ENCODE data around the gene PSMG3.
A peak's percentile ranks its signal among the peaks of the same experiment; 100 is the strongest.

DNA sequence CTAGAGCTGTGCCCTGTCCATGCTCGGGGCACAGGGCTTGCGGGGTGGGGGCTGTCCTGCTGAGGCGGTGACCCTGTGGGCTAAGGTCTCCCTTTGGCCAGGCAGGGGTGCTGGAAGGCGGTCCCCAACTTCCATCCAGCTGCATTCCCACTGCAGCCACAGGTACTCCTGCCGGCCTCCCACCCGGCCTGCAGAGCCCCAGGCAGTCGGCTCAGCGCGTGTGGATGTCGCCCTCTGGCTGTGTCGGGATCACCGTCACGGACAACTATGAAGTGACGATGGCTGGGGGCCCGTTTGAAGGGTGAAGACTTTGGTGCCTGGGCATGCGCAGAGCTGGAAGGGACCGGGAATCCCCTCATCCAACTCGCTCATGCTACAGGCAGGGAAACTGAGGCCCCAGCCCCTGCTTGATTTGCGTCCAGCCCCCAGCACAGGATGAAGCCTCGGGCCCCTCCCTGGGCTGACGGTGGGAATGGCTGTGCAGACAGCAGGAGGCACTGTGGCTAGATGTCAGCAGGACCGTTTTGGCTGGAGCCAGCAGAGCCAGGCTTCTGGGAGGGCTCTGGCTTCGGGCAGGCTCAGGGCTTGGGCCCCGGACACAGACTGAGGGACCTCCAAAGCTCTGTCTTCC is 11.5 kb downstream of the PSMG3 start:
- TF ChIP-seq, protein P1, sequence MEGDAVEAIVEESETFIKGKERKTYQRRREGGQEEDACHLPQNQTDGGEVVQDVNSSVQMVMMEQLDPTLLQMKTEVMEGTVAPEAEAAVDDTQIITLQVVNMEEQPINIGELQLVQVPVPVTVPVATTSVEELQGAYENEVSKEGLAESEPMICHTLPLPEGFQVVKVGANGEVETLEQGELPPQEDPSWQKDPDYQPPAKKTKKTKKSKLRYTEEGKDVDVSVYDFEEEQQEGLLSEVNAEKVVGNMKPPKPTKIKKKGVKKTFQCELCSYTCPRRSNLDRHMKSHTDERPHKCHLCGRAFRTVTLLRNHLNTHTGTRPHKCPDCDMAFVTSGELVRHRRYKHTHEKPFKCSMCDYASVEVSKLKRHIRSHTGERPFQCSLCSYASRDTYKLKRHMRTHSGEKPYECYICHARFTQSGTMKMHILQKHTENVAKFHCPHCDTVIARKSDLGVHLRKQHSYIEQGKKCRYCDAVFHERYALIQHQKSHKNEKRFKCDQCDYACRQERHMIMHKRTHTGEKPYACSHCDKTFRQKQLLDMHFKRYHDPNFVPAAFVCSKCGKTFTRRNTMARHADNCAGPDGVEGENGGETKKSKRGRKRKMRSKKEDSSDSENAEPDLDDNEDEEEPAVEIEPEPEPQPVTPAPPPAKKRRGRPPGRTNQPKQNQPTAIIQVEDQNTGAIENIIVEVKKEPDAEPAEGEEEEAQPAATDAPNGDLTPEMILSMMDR (IDR thresholded peaks at IDR 0.05; ENCODE audit: low read length), result peak; percentile 29; the same call in 1 of the 2 replicates
- TF ChIP-seq EZH2 (IDR thresholded peaks at IDR 0.05; ENCODE audit: borderline replicate concordance, low read length), result no peak

Data from OCI-LY1 (cell line).